ENCODE data around the gene CYSLTR1. TPM values are rescaled to one million over a fixed set of nuclear protein-coding genes. Genes with fewer than 3 reads are reported as not detected.

CYSLTR1 gene
- total and polyA plus RNA-seq, 2 of the 4 experiments (the other 2 are of a cell fraction) = not detected

- no peak for ATAC-seq (ENCODE audit: low read depth)
- WGBS, 2 experiments (ENCODE audit: extremely low coverage in 2 of 2, insufficient read length in 1 of 2) = 15% methylated on average over 3 of the region's 3 CpGs; no CpG with 5 or more reads in 1 of the 2 experiments
- no TSS peak for BruUV-seq (replicated peaks)
- Histone ChIP-seq H3K9ac (ENCODE audit: low read depth, low read length) (no peak overlapping the region), H2BK120ac (ENCODE audit: low read depth, low read length) (no peak overlapping the region), H3K4me1 (ENCODE audit: control insufficient read depth, insufficient read depth, low read length) (no peaks in the 10 kb centered on the region), H3K14ac (replicated peaks; ENCODE audit: low read depth, low read length) (no peak overlapping the region), H2AFZ (replicated peaks; ENCODE audit: low read length, poor library complexity) (no peak overlapping the region), H3K27ac (ENCODE audit: insufficient read depth, low read length) (no peak overlapping the region), H3K4me2 (ENCODE audit: low read depth, low read length) (no peak overlapping the region), H2AK5ac (ENCODE audit: low read depth, low read length) (no peak overlapping the region), H3K27me3 (ENCODE audit: control insufficient read depth, insufficient read depth, low read length) (no peaks in the 10 kb centered on the region), H2AK9ac (replicated peaks; ENCODE audit: low read depth, low read length, poor library complexity) (no peak overlapping the region), H4K8ac (ENCODE audit: low read depth in 2 of 2, low read length in 2 of 2) (no peak overlapping the region), H2BK15ac (ENCODE audit: low read depth, low read length) (no peak overlapping the region), H4K20me1 (ENCODE audit: insufficient read depth, low read length) (no peaks in the 10 kb centered on the region), H3K4ac (ENCODE audit: low read depth, low read length) (no peak overlapping the region), H2BK20ac (ENCODE audit: low read depth, low read length) (no peak overlapping the region), H3K9me3 (ENCODE audit: control insufficient read depth, insufficient read depth, low read length) (no peaks in the 10 kb centered on the region), H3K56ac (ENCODE audit: extremely low read depth, insufficient read depth, low read length) (no peak overlapping the region), H2BK5ac (ENCODE audit: low read depth, low read length, poor library complexity, severe bottlenecking) (no peak overlapping the region), H3K4me3 (ENCODE audit: insufficient read depth, low read depth, low read length) (no peak overlapping the region), H3K79me1 (ENCODE audit: low read depth in 1 of 2, low read length in 2 of 2) (no peaks in the 10 kb centered on the region), H3K23ac (ENCODE audit: low read depth, low read length) (no peak overlapping the region), H3K36me3 (ENCODE audit: control insufficient read depth, insufficient read depth, low read length) (no peaks in the 10 kb centered on the region), H3K9me1 (ENCODE audit: insufficient read depth, low read length) (no peaks in the 10 kb centered on the region), H4K5ac (ENCODE audit: low read depth, low read length) (no peak overlapping the region), H3K18ac (ENCODE audit: low read depth, low read length) (no peak overlapping the region), H4K91ac (ENCODE audit: insufficient read depth, low read depth, low read length) (no peak overlapping the region)
- intact Hi-C loops (cut with micrococcal nuclease) (no loop called here), dilution Hi-C loops (cut with HindIII; ENCODE audit: low sequenced_read_pairs, unreplicated experiment) (no loop called here), in situ Hi-C loops (cut with MboI; ENCODE audit: low sequenced_read_pairs) (no loop called here)
- ChIA-PET POLR2A (ENCODE audit: unreplicated experiment) (no interaction called here), CTCF (no interaction called here)
- DNase-seq = no peak
- TF ChIP-seq NFE2L2 (IDR thresholded peaks at IDR 0.05; ENCODE audit: low read depth, low read length) = no peak
Observed at GRCh38 chrX:78313526-78313925, 13.9 kb downstream of the CYSLTR1 start.
